T-cell (primary cell): ENCODE results near the gene DLG5. TPM values are rescaled to one million over a fixed set of nuclear protein-coding genes. Genes with fewer than 3 reads are reported as not detected.

Experiments used
- ATAC-seq, 4 experiments: fragments of 200-7000 bp in 3 of 4; fragments of 150-1000 bp in 1 of 4; cut with Tn5 transposase; replicated peaks in 1 of 4; 1 replicate in 3 of 4; 2 replicates in 1 of 4; pipeline ENCODE4 v1.10.0; 2021; ENCODE audit warnings: moderate library complexity in 3 of 4, mild to moderate bottlenecking in 2 of 4, moderate number of reproducible peaks in 1 of 4
- CTCF ChIA-PET, 2 donors: fragments of 300-600 bp; sonication (Branson Sonifier 250); formaldehyde crosslinking; loops; one replicate each; lab custom pipeline; 2022; ENCODE audit warnings: antibody characterized with exemption in 2 of 2; lab: Charles Lee
- POLR2A ChIA-PET, 2 donors: fragments of 300-600 bp; sonication (Branson Sonifier 250); formaldehyde crosslinking; loops; one replicate each; lab custom pipeline; 2022; ENCODE audit warnings: antibody characterized with exemption in 2 of 2; lab: Charles Lee
- DNase-seq, 35 experiments: peaks; one replicate each; pipeline versions ENCODE4 v3.0.0 to v3.0.0-alpha.2; 2013 to 2023
- H3K27ac ChIP-seq: one replicate; pipeline ENCODE4 v1.5.1; 2013; ENCODE audit warnings: low read length
- H3K27me3 ChIP-seq, 2 experiments: replicated peaks in 1 of 2; 1 replicate in 1 of 2; 2 replicates in 1 of 2; pipeline versions ENCODE4 v1.6.1 to v1.7.0; 2013; ENCODE audit warnings: low read length in 1 of 2, mixed read lengths in 1 of 2; ENCODE audit not compliant: control insufficient read depth in 2 of 2, insufficient read depth in 2 of 2; ENCODE audit errors: extremely low read depth in 1 of 2
- H3K36me3 ChIP-seq, 2 donors: 1 replicate in 1 of 2; 2 replicates in 1 of 2; pipeline versions ENCODE4 v1.6.1 to v1.7.0; 2013; ENCODE audit warnings: low read length in 1 of 2; ENCODE audit not compliant: control insufficient read depth in 2 of 2, insufficient read depth in 1 of 2; ENCODE audit errors: extremely low read depth in 1 of 2
- H3K4me1 ChIP-seq, 2 experiments: 1 replicate in 1 of 2; 2 replicates in 1 of 2; pipeline versions ENCODE4 v1.6.1 to v1.7.0; 2013; ENCODE audit warnings: low read length in 2 of 2, mixed read lengths in 1 of 2; ENCODE audit not compliant: insufficient read depth in 2 of 2, control insufficient read depth in 1 of 2; ENCODE audit errors: extremely low read depth in 1 of 2
- H3K4me3 ChIP-seq, 2 donors: 1 replicate in 1 of 2; 2 replicates in 1 of 2; pipeline versions ENCODE4 v1.5.1 to v1.7.0; 2013; ENCODE audit warnings: mild to moderate bottlenecking in 2 of 2, low read length in 1 of 2, moderate library complexity in 1 of 2; ENCODE audit not compliant: control insufficient read depth in 1 of 2; ENCODE audit errors: extremely low read depth in 1 of 2
- H3K9me3 ChIP-seq: 2 replicates; pipeline ENCODE4 v1.7.0; 2013
- H3K27ac Mint-ChIP-seq, 2 donors: one replicate each; pipeline ENCODE4 v1.8.0; 2020 to 2021; ENCODE audit warnings: mild to moderate bottlenecking in 2 of 2, mixed read lengths in 2 of 2
- H3K27me3 Mint-ChIP-seq, 2 donors: one replicate each; pipeline ENCODE4 v1.8.0; 2021 to 2022; ENCODE audit warnings: mixed read lengths in 2 of 2
- H3K36me3 Mint-ChIP-seq: one replicate; pipeline ENCODE4 v1.8.0; 2021; ENCODE audit warnings: mixed read lengths
- H3K4me1 Mint-ChIP-seq, 3 donors: one replicate each; pipeline ENCODE4 v1.8.0; 2020 to 2022; ENCODE audit warnings: mixed read lengths in 3 of 3, mild to moderate bottlenecking in 1 of 3
- H3K4me3 Mint-ChIP-seq, 3 donors: one replicate each; pipeline ENCODE4 v1.8.0; 2020 to 2022; ENCODE audit warnings: mild to moderate bottlenecking in 3 of 3, mixed read lengths in 3 of 3, moderate library complexity in 3 of 3
- H3K9me3 Mint-ChIP-seq, 3 donors: one replicate each; pipeline ENCODE4 v1.8.0; 2020 to 2022; ENCODE audit warnings: mixed read lengths in 3 of 3
- WGBS: methylation state at CpG from one replicate; pipeline ENCODE4 v1.1.5; 2013; ENCODE audit warnings: missing lambda C conversion rate; ENCODE audit not compliant: insufficient coverage; 5-methylcytosine and 5-hydroxymethylcytosine counted together
- total RNA-seq, 35 experiments: library from RNA in 6 of 35; stranded (reverse) in 6 of 35; fragments of 120-200 nt in 1 of 35; gene quantifications; one replicate each; pipeline versions ENCODE4 v1.2.1 to v1.2.4 and lab custom pipeline; 2013 to 2026

Gene DLG5
- total RNA-seq, 5 donors from 2014 or later (not counting 1 experiment from before 2014, with no cell fraction given), result 1.3 to 12.8 (median 3.5) TPM

GRCh38 chr10:77821036-77821435, 105.5 kb downstream of the DLG5 start:
- Mint-ChIP-seq H3K9me3 (no peaks in the 10 kb centered on the region), H3K4me1 (peaks cover 0 to 2% (median 0%) of the 10 kb centered on the region in 3 donors), H3K27me3 (no peaks in the 10 kb centered on the region), H3K4me3 (no peak overlapping the region), H3K36me3 (no peaks in the 10 kb centered on the region), H3K27ac (no peak overlapping the region)
- ChIA-PET CTCF (interaction anchor here (0.6 to 1.2 kb wide), 2 partner anchors 26 to 187 kb away, joined by 3 to 4 read pairs; no protein-coding TSS in a partner anchor), POLR2A (no interaction called here)
- no peak for ATAC-seq
- H3K27ac ChIP-seq, result no peak overlapping the region
- 93% methylated on average over 15 of the region's 15 CpGs for WGBS
- peaks cover 0 to 2% of the 10 kb centered on the region in 2 donors for H3K36me3 ChIP-seq
- no peak for DNase-seq
- no peak overlapping the region for H3K4me3 ChIP-seq
- no peaks in the 10 kb centered on the region for H3K9me3 ChIP-seq
- peaks cover 0 to 3% of the 10 kb centered on the region in 2 experiments for H3K4me1 ChIP-seq
- no peaks in the 10 kb centered on the region for H3K27me3 ChIP-seq

- peaks cover 0 to 2% of the 10 kb centered on the region in 2 donors for H3K36me3 ChIP-seq
- peaks cover 0 to 3% of the 10 kb centered on the region in 2 experiments for H3K4me1 ChIP-seq
- DNase-seq, result no peak
- no peak overlapping the region for H3K27ac ChIP-seq
- H3K9me3 ChIP-seq, result no peaks in the 10 kb centered on the region
- Mint-ChIP-seq H3K4me3 (no peak overlapping the region), H3K27me3 (no peaks in the 10 kb centered on the region), H3K9me3 (no peaks in the 10 kb centered on the region), H3K36me3 (no peaks in the 10 kb centered on the region), H3K4me1 (peaks cover 0 to 2% (median 0%) of the 10 kb centered on the region in 3 donors), H3K27ac (no peak overlapping the region)
- no peak overlapping the region for H3K4me3 ChIP-seq
- WGBS, result 31% methylated on average over 5 of the region's 9 CpGs
- ChIA-PET CTCF (interaction anchor here (0.6 to 1.2 kb wide), 2 partner anchors 27 to 187 kb away, joined by 3 to 4 read pairs; no protein-coding TSS in a partner anchor), POLR2A (interaction anchor here in 1 of 2 donors (0.6 kb wide), 1 partner anchor 111 kb away, joined by 3 read pairs; no protein-coding TSS in a partner anchor)
- no peaks in the 10 kb centered on the region for H3K27me3 ChIP-seq
- no peak for ATAC-seq
Measured at GRCh38 chr10:77820349-77820748, 106.2 kb downstream of the DLG5 start.

- Mint-ChIP-seq H3K27ac (no peak overlapping the region), H3K4me1 (peaks cover 0 to 2% (median 0%) of the 10 kb centered on the region in 3 donors), H3K27me3 (no peaks in the 10 kb centered on the region), H3K36me3 (no peaks in the 10 kb centered on the region), H3K9me3 (no peaks in the 10 kb centered on the region), H3K4me3 (no peak overlapping the region)
- Histone ChIP-seq H3K27me3 (no peaks in the 10 kb centered on the region), H3K9me3 (no peaks in the 10 kb centered on the region), H3K4me3 (no peak overlapping the region), H3K4me1 (peaks cover 0 to 3% of the 10 kb centered on the region in 2 experiments), H3K36me3 (peaks cover 0 to 2% of the 10 kb centered on the region in 2 donors), H3K27ac (no peak overlapping the region)
- ATAC-seq (no peak), DNase-seq (no peak)
- ChIA-PET POLR2A (no interaction called here), CTCF (no interaction called here)
- 98% methylated on average over 14 of the region's 20 CpGs for WGBS
Measured at GRCh38 chr10:77819210-77820112, 107.1 kb downstream of the DLG5 start.

GRCh38 chr10:77818378-77818777, 108.2 kb downstream of the DLG5 start:
- H3K4me1 ChIP-seq, result peaks cover 0 to 3% of the 10 kb centered on the region in 2 experiments
- CTCF ChIA-PET, result no interaction called here
- Mint-ChIP-seq H3K9me3 (no peaks in the 10 kb centered on the region), H3K36me3 (no peaks in the 10 kb centered on the region), H3K27ac (no peak overlapping the region), H3K27me3 (no peaks in the 10 kb centered on the region), H3K4me1 (peaks cover 0 to 2% (median 0%) of the 10 kb centered on the region in 3 donors), H3K4me3 (no peak overlapping the region)
- no peak overlapping the region for H3K4me3 ChIP-seq
- peaks cover 0 to 2% of the 10 kb centered on the region in 2 donors for H3K36me3 ChIP-seq
- H3K27me3 ChIP-seq, result no peaks in the 10 kb centered on the region
- H3K9me3 ChIP-seq, result no peaks in the 10 kb centered on the region
- ATAC-seq (no peak), DNase-seq (no peak)
- WGBS, result 84% methylated on average over 4 of the region's 4 CpGs
- H3K27ac ChIP-seq, result no peak overlapping the region
- POLR2A ChIA-PET, result no interaction called here

GRCh38 chr10:77817541-77817940, 109.0 kb downstream of the DLG5 start:
- H3K36me3 ChIP-seq, result peaks cover 0 to 2% of the 10 kb centered on the region in 2 donors
- POLR2A ChIA-PET, result no interaction called here
- no peaks in the 10 kb centered on the region for H3K27me3 ChIP-seq
- no peak overlapping the region for H3K4me3 ChIP-seq
- Mint-ChIP-seq H3K4me1 (peaks cover 0 to 2% (median 0%) of the 10 kb centered on the region in 3 donors), H3K27me3 (no peaks in the 10 kb centered on the region), H3K27ac (no peak overlapping the region), H3K4me3 (no peak overlapping the region), H3K36me3 (no peaks in the 10 kb centered on the region), H3K9me3 (no peaks in the 10 kb centered on the region)
- no peaks in the 10 kb centered on the region for H3K9me3 ChIP-seq
- peaks cover 0 to 3% of the 10 kb centered on the region in 2 experiments for H3K4me1 ChIP-seq
- CTCF ChIA-PET, result no interaction called here
- DNase-seq, result no peak
- WGBS, result 92% methylated on average over 11 of the region's 11 CpGs
- no peak overlapping the region for H3K27ac ChIP-seq
- ATAC-seq, result no peak

- ATAC-seq, result no peak
- Mint-ChIP-seq H3K4me1 (peaks cover 0 to 2% (median 0%) of the 10 kb centered on the region in 3 donors), H3K9me3 (no peaks in the 10 kb centered on the region), H3K36me3 (no peaks in the 10 kb centered on the region), H3K27me3 (no peaks in the 10 kb centered on the region), H3K27ac (no peak overlapping the region), H3K4me3 (no peak overlapping the region)
- no peak overlapping the region for H3K27ac ChIP-seq
- ChIA-PET POLR2A (no interaction called here), CTCF (no interaction called here)
- H3K4me3 ChIP-seq, result no peak overlapping the region
- no peaks in the 10 kb centered on the region for H3K9me3 ChIP-seq
- DNase-seq, result no peak
- H3K4me1 ChIP-seq, result peaks cover 0 to 3% of the 10 kb centered on the region in 2 experiments
- peaks cover 0 to 2% of the 10 kb centered on the region in 2 donors for H3K36me3 ChIP-seq
- H3K27me3 ChIP-seq, result no peaks in the 10 kb centered on the region
- 97% methylated on average over 5 of the region's 11 CpGs for WGBS
Measured at GRCh38 chr10:77816311-77816710, 110.2 kb downstream of the DLG5 start.
